Measurements from ENCODE around the gene FCAR.
"Not testable (repeated sequence)": the region's sequence is repeated elsewhere in the genome, so short reads cannot be mapped to it uniquely, and the experiment has no call there.

Gene FCAR

GRCh38 chr19:54896036-54896435, 22.0 kb downstream of the FCAR start:
- DNase-seq: no peak

- not testable (repeated sequence) for DNase-seq
Measured at GRCh38 chr19:54898685-54899084, 24.6 kb downstream of the FCAR start.

GRCh38 chr19:54899646-54900045, 25.6 kb downstream of the FCAR start:
- not testable (repeated sequence) for DNase-seq

DNA sequence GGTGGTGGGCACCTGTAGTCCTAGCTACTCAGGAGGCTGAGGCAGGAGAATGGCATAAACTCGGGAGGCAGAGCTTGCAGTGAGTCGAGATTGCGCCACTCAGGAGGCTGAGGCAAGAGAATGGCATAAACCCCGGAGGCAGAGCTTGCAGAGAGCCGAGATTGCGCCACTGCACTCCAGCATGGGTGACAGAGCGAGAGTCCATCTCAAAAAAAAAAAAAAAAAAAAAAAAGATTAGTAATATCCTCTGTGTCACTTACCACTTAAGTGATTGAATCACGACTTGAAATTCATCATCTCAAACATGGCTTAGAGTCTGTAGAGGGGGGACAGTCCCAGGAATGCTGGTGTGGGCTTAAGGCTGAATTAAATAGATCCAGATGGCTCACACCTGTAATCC, 27.1 kb downstream of the FCAR start:
- DNase-seq: not testable (repeated sequence)

- no peak for DNase-seq
Measured at GRCh38 chr19:54902061-54902460, 28.0 kb downstream of the FCAR start.

DNA sequence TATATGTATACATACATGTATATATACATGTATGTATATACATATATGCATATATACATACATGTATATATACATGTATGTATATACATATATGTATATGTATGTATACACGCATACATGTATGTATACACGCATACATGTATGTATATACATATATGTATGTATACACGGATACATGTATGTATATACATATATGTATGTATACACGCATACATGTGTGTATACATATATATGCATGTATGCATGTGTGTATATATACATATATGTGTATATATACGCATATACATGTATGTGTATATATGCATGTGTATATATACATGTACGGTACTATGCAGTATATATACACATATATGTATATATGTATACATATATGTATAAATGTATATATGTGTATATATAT, 29.3 kb downstream of the FCAR start:
- DNase-seq: no peak

DNA sequence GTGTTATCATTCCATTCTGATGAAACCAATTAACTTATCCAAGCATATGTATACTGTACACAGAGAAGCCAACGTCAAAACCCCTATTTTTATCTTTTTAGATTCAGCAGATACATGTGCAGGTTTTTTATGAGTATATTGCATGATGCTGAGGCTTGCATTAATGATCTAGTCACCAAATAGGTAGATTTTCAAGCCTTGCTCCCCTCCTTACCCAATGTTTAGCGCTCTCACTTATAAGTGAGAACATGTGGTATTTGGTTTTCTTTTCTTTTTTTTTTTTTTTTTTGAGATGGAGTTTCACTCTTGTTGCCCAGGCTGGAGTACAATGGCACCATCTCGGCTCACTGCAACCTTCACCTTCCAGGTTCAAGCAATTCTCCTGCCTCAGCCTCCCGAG, 30.2 kb downstream of the FCAR start:
- not testable (repeated sequence) for DNase-seq

DNA sequence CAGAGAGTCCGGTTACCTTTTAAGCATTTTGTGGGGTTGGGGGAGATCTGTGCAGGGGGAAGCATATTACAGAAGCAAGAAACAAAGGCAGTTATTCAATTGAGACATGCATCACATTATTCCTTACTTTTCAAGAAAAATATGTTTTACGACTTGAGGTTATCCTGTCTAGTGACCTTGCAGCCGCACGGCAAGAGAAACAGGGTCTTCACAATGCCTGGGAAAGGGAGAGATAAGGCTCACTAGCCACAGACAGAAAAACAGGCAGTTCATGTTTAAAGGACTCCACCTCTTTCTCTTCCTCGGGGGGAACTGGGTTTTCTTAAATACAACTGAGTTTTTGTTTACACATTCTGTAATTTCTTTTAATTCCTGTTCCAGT, 31.4 kb downstream of the FCAR start:
- no peak for DNase-seq

GRCh38 chr19:54905803-54906511, 31.9 kb downstream of the FCAR start, which contains the start of gene NCR1:
TSS of gene NCR1 (plus strand) at chr19:54906148. CDS start at chr19:54906188, 40 bp downstream.
- peak; percentile 30 for DNase-seq

DNA sequence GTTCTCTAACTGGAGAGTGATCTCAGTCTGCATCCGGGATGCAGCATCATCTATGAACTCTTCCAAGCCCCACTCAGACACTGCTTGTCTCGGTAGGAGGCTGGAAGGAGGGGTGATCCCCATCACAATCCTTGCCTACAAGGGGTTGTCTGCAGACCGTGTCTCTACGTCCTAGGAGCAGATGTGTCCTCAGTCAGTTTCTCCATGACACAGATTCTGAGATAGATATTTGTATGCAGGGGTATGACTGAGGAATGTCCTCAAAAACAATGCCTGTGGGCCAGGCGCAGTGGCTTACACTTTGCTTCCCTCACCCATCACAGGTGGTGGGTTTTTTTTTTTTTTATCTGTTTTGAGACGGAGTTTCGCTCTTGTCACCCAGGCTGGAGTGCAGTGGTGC, 32.8 kb downstream of the FCAR start:
- DNase-seq: no peak

GRCh38 chr19:54907899-54908298, 33.9 kb downstream of the FCAR start:
- not testable (repeated sequence) for DNase-seq

- no peak for DNase-seq
Measured at GRCh38 chr19:54916822-54917221, 42.8 kb downstream of the FCAR start.

- no peak for DNase-seq
Measured at GRCh38 chr19:54918499-54918898, 44.5 kb downstream of the FCAR start.

- DNase-seq: not testable (repeated sequence)
Measured at GRCh38 chr19:54919646-54920563, 45.9 kb downstream of the FCAR start.

GRCh38 chr19:54921082-54921481, 47.0 kb downstream of the FCAR start:
- no peak for DNase-seq

DNA sequence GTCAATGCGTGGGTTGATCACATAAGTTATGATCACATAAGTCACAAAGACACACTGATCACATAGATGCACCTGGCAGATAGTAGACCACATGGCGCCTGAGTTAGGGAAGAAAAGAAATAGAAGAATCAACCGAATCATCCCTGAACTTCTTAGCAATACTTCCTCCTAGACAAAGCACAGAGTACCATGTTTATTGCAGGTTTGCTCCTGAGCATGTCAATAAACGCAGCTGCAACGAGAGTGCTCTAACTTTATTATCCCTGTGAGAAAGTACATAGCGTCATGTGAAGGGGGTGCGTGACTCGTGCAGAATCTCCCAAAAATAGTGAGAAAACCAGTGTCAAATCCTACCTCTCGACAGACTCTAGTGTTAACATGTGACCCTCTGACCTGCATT, 49.2 kb downstream of the FCAR start:
- no peak for DNase-seq

DNA sequence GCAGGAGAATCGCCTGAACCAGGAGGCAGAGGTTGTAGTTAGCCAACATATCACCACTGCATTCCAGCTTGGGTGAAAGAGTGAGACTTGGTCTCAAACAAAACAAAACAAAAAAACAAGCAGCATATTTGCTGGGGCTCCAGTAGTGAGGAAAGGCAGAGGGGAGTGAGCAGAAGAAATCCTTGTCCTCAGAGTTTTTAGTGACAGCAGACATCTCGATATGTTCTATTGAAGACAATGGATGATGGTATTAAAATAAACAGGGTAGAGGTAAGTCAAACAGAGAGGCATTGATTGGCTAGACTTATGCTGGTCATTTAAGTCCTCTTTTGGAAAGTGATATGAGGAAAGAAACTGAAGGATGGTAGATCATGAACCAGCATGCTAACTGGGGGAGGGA, 54.3 kb downstream of the FCAR start:
- no peak for DNase-seq

DNA sequence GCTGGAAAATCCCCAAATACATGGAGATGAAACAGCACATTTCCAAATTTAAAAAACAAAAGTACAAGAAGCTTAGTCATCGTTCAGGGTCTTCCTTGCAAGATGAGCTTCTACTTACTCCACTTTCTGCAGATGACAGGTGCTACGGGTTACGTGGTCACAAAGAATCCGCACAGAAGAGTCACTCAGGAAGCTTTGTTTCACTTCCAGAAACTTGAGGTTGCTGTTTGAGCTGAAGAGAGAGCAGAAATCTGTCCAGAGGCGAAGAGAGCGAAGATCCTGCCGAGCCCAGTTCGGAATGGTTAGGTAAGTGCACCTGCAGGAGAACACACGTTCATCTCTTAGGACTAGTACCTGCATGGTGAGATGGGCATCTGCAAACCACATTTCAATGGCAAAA, 63.9 kb downstream of the FCAR start:
- no peak for DNase-seq

- no peak for DNase-seq
Measured at GRCh38 chr19:54938906-54939305, 64.9 kb downstream of the FCAR start.

- not testable (repeated sequence) for DNase-seq
Measured at GRCh38 chr19:54939538-54939937, 65.5 kb downstream of the FCAR start.

Measured in CD4-positive, alpha-beta T cell treated with Interleukin-4 for 4 hours (primary cell).